ENCODE data around the gene KRTAP10-8.

Gene KRTAP10-8

DNA sequence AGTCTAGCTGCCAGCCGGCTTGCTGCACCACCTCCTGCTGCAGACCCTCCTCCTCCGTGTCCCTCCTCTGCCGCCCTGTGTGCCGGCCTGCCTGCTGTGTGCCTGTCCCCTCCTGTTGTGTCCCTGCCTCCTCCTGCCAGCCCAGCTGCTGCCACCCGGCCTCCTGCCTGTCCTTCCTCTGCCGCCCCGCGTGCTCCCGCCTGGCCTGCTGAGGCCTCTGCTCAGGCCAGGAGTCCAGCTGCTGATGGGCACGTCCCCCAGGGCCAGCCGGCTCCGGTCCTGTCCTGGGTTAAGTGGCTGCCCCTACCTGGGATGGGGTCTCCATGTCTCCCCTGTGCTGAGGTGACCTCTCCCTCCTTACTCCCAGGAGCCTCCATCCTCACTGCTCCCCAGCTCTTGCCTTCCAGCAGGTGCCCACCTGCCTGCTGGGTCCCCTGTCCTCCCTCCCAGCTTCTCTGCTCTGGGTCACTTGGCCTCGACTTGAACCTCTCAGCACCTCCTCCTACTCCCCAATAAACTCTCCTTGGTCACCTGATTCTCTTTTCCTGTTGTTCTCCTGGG lies 870 bp downstream of the KRTAP10-8 start:
- Histone ChIP-seq H3K9ac (ENCODE audit: low read length) (no peak overlapping the region), H2AFZ (ENCODE audit: low read length) (no peak overlapping the region), H3K4me1 (ENCODE audit: low read length) (no peaks in the 10 kb centered on the region), H3K4me3 (ENCODE audit: low read length) (no peak overlapping the region), H3K9me3 (replicated peaks; ENCODE audit: insufficient read depth, low read length) (no peaks in the 10 kb centered on the region), H3K27ac (ENCODE audit: low read length) (no peak overlapping the region), H4K20me1 (ENCODE audit: insufficient read depth, low read length) (no peaks in the 10 kb centered on the region), H3K9me2 (replicated peaks; ENCODE audit: insufficient read depth, low read length) (no peaks in the 10 kb centered on the region), H3K79me2 (ENCODE audit: low read length) (no peaks in the 10 kb centered on the region), H3F3A (ENCODE audit: insufficient read depth, low read length) (no peaks in the 10 kb centered on the region), H3K27me3 (replicated peaks; ENCODE audit: insufficient read depth, low read length) (peaks cover 85% of the 10 kb centered on the region), H3K4me2 (ENCODE audit: low read depth, low read length) (no peak overlapping the region), H3K36me3 (replicated peaks; ENCODE audit: insufficient read depth, low read length) (no peaks in the 10 kb centered on the region)
- TF ChIP-seq EZH2phosphoT487 (IDR thresholded peaks at IDR 0.05; ENCODE audit: low read length) = no peak
- no peak for TF ChIP-seq EZH2 (optimal IDR thresholded peaks at IDR 0.05; ENCODE audit: low read depth, low read length)
- no peak for TF ChIP-seq CTCF (IDR thresholded peaks at IDR 0.05; ENCODE audit: low read length)
- DNase-seq = no peak

DNA sequence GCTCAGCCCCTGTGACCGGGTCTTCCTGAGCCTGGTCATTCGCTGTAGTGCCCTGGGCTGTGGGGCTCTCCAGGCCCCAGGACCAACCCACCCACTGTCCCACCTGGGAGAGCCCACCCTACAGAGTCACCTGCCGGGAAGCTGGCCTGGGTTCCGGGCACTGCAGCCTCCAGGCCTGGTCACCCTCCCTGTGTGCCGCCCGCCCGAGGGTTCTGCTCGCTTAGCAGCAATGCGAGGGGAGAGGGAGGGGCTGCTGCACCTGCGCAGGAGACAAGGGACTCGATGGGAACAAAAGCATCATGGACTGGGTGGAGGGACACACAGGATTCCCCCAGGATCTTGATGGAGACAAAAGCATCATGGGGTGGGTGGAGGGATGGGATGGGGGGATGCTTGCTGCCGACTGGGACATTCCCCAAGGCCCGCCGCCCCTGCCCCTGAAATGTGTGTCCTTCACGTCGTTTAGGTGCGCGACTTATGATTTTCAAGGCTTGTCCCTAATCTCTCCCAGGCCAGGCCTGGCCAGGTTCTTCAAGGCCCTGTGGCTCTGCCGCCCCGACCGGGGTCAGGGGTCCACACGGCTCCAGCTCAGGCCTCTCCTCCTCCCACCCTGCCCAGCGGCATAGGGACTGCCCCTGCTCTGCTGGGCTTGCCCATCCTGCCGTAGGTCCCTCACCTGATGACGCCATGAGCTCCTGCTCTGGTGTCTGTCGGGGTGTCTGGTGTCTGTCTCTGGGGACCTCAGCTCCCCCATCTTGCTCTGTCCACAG lies 1.7 kb downstream of the KRTAP10-8 start:
- no peaks in the 10 kb centered on the region for H3F3A ChIP-seq (ENCODE audit: insufficient read depth, low read length)
- TF ChIP-seq EZH2 (optimal IDR thresholded peaks at IDR 0.05; ENCODE audit: low read depth, low read length) (no peak), EZH2phosphoT487 (IDR thresholded peaks at IDR 0.05; ENCODE audit: low read length) (no peak), CTCF (IDR thresholded peaks at IDR 0.05; ENCODE audit: low read length) (no peak)
- peaks cover 85% of the 10 kb centered on the region for H3K27me3 ChIP-seq (replicated peaks; ENCODE audit: insufficient read depth, low read length)
- DNase-seq = no peak
- H2AFZ ChIP-seq (ENCODE audit: low read length) = no peak overlapping the region
- H4K20me1 ChIP-seq (ENCODE audit: insufficient read depth, low read length) = no peaks in the 10 kb centered on the region
- no peak overlapping the region for H3K27ac ChIP-seq (ENCODE audit: low read length)
- H3K4me2 ChIP-seq (ENCODE audit: low read depth, low read length) = no peak overlapping the region
- H3K4me1 ChIP-seq (ENCODE audit: low read length) = no peaks in the 10 kb centered on the region
- no peak overlapping the region for H3K4me3 ChIP-seq (ENCODE audit: low read length)
- H3K9ac ChIP-seq (ENCODE audit: low read length) = no peak overlapping the region
- H3K79me2 ChIP-seq (ENCODE audit: low read length) = no peaks in the 10 kb centered on the region
- no peaks in the 10 kb centered on the region for H3K9me2 ChIP-seq (replicated peaks; ENCODE audit: insufficient read depth, low read length)
- no peaks in the 10 kb centered on the region for H3K36me3 ChIP-seq (replicated peaks; ENCODE audit: insufficient read depth, low read length)
- no peaks in the 10 kb centered on the region for H3K9me3 ChIP-seq (replicated peaks; ENCODE audit: insufficient read depth, low read length)

- H3K4me3 ChIP-seq (ENCODE audit: low read length) = no peak overlapping the region
- H3K9me3 ChIP-seq (replicated peaks; ENCODE audit: insufficient read depth, low read length) = no peaks in the 10 kb centered on the region
- H3K4me1 ChIP-seq (ENCODE audit: low read length) = no peaks in the 10 kb centered on the region
- TF ChIP-seq CTCF (IDR thresholded peaks at IDR 0.05; ENCODE audit: low read length) = no peak
- TF ChIP-seq EZH2phosphoT487 (IDR thresholded peaks at IDR 0.05; ENCODE audit: low read length) = no peak
- TF ChIP-seq EZH2 (optimal IDR thresholded peaks at IDR 0.05; ENCODE audit: low read depth, low read length) = no peak
- no peaks in the 10 kb centered on the region for H3K79me2 ChIP-seq (ENCODE audit: low read length)
- no peaks in the 10 kb centered on the region for H3F3A ChIP-seq (ENCODE audit: insufficient read depth, low read length)
- H3K9ac ChIP-seq (ENCODE audit: low read length) = no peak overlapping the region
- DNase-seq = no peak
- peaks cover 85% of the 10 kb centered on the region for H3K27me3 ChIP-seq (replicated peaks; ENCODE audit: insufficient read depth, low read length)
- no peaks in the 10 kb centered on the region for H3K36me3 ChIP-seq (replicated peaks; ENCODE audit: insufficient read depth, low read length)
- no peak overlapping the region for H2AFZ ChIP-seq (ENCODE audit: low read length)
- H3K9me2 ChIP-seq (replicated peaks; ENCODE audit: insufficient read depth, low read length) = no peaks in the 10 kb centered on the region
- no peak overlapping the region for H3K4me2 ChIP-seq (ENCODE audit: low read depth, low read length)
- no peaks in the 10 kb centered on the region for H4K20me1 ChIP-seq (ENCODE audit: insufficient read depth, low read length)
- H3K27ac ChIP-seq (ENCODE audit: low read length) = no peak overlapping the region
Observed at GRCh38 chr21:44614161-44614631, 2.3 kb downstream of the KRTAP10-8 start.

Measured in MM.1S (cell line).